ENCODE results near the gene ZNF605. TPM values are rescaled to one million over a fixed set of nuclear protein-coding genes. Genes with fewer than 3 reads are reported as not detected.

Gene ZNF605
- total and polyA plus RNA-seq, 9 of the 15 experiments (the other 6 are each of a cell fraction or from before 2014, with no cell fraction given): 0.45 to 1.1 (median 0.68) TPM

DNA sequence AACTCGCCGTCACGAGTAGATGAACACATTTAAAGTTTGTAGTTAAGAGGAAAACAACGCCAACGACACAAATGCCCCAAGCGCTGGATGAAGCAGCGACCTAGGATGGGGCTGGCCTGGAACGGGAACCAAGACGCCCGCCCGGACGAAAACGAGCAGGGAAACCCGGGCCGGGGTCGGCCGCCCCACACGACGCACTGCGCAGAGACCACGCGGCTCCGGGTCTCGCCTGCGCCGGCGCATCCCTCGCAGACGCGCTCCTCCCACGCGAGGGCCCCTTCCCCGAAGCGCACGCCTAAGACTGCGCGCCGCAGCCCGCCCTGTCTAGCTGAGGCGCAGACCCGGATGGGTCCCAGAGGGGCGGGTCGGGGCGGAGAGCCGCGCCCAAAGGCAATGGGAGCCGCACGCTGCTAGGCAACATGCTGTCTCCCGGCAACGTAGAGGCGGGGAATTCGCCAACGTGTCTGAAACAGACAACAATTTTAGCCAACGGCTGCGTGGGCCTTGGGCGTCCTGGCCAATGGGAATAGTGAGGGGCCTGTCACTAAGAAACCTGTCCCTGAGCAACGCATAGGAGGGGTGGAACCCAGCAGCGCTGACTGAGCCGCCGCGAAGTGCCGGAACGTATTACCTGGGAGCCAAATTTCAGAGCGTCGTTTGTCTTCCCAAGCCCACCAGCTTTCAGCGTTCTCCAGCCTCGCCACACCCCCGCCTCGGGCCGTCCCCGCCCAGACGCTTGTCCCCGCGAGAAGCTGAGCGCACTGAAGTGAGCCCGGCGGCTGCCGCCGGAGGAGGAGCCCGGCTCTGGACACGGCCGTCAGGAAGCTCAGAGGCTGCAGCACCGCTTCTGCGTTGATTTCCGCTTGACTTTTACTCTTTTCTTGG is 47.7 kb downstream of the ZNF605 start:
- ATAC-seq (peak; percentile 96), FAIRE-seq (no peak), DNase-seq (ENCODE audit: extremely low read depth in 1 of 4, low spot score in 3 of 4) (peak; percentile 38 to 65 (median 52))
- Histone ChIP-seq H3K36me3 (ENCODE audit: control insufficient read depth, insufficient read depth, low read length) (no peaks in the 10 kb centered on the region), H3K27ac (ENCODE audit: extremely low read depth, low read depth, low read length) (no peak overlapping the region), H3K9me3 (replicated peaks; ENCODE audit: control insufficient read depth, insufficient read depth, low read depth, low read length) (peaks cover 4% of the 10 kb centered on the region; the same call in 1 of the 2 replicates), H4K20me1 (replicated peaks; ENCODE audit: control insufficient read depth, insufficient read depth, low read length) (no peaks in the 10 kb centered on the region), H3K4me1 (replicated peaks in 1 of 2; ENCODE audit: control insufficient read depth in 2 of 2, insufficient read depth in 2 of 2, low read length in 2 of 2) (peaks cover 0 to 16% of the 10 kb centered on the region in 2 experiments; a peak in 2 of 5 replicates), H3K9me1 (ENCODE audit: control insufficient read depth, insufficient read depth, low read length) (no peaks in the 10 kb centered on the region), H3K79me2 (ENCODE audit: control insufficient read depth, insufficient read depth, low read length) (no peaks in the 10 kb centered on the region), H3K27me3 (ENCODE audit: control insufficient read depth in 2 of 2, insufficient read depth in 2 of 2, low read length in 2 of 2) (no peaks in the 10 kb centered on the region), H3K4me2 (ENCODE audit: insufficient read depth, low read length) (peak overlapping the region; percentile 41), H3K9ac (ENCODE audit: insufficient read depth in 1 of 2, low read depth in 2 of 2, low read length in 2 of 2) (no peak overlapping the region), H3K4me3 (peak overlapping the region; percentile 35), H2AFZ (ENCODE audit: low read depth, low read length) (peak overlapping the region; percentile 70; the same call in 1 of the 2 replicates)
- WGBS (ENCODE audit: insufficient coverage, low coverage, missing lambda C conversion rate): 25% methylated on average over 61 of the region's 85 CpGs
- ChIA-PET CTCF (ENCODE audit: low intra/inter-chr PET ratio) (no interaction called here), POLR2A (interaction anchor here (0.6 kb wide), 1 partner anchor 50 kb away, joined by 4 read pairs; no protein-coding TSS in a partner anchor)
- intact Hi-C loops (cut with micrococcal nuclease): no loop called here
- in situ Hi-C loops (cut with MboI): no loop called here
- no TSS peak for BruUV-seq (replicated peaks)
- no peak for TF ChIP-seq BRCA1 (IDR thresholded peaks at IDR 0.05)
- no peak for TF ChIP-seq BRCA1 (CRISPR knock-in tag; IDR thresholded peaks at IDR 0.05)
- 0 out of 2 replicates have a peak, but pooled peaks have one; percentile 40 for TF ChIP-seq POLR2G (IDR thresholded peaks at IDR 0.05; ENCODE audit: low read depth, low read length)
- TF ChIP-seq NRF1 (conservative IDR thresholded peaks at IDR 0.05 in 1 of 2, IDR thresholded peaks at IDR 0.05 in 1 of 2): peak; percentile 52 to 71
- TF ChIP-seq MIER1 (IDR thresholded peaks at IDR 0.05; ENCODE audit: low read depth): no peak
- no peak for TF ChIP-seq CBX1 (IDR thresholded peaks at IDR 0.05; ENCODE audit: low read depth)
- TF ChIP-seq FOS (IDR thresholded peaks at IDR 0.05; ENCODE audit: extremely low read depth, insufficient read length): peak; percentile 81
- TF ChIP-seq, protein P1, sequence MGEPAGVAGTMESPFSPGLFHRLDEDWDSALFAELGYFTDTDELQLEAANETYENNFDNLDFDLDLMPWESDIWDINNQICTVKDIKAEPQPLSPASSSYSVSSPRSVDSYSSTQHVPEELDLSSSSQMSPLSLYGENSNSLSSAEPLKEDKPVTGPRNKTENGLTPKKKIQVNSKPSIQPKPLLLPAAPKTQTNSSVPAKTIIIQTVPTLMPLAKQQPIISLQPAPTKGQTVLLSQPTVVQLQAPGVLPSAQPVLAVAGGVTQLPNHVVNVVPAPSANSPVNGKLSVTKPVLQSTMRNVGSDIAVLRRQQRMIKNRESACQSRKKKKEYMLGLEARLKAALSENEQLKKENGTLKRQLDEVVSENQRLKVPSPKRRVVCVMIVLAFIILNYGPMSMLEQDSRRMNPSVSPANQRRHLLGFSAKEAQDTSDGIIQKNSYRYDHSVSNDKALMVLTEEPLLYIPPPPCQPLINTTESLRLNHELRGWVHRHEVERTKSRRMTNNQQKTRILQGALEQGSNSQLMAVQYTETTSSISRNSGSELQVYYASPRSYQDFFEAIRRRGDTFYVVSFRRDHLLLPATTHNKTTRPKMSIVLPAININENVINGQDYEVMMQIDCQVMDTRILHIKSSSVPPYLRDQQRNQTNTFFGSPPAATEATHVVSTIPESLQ (CRISPR knock-in tag; IDR thresholded peaks at IDR 0.05): no peak
- no peak for TF ChIP-seq ZNF174 (CRISPR knock-in tag; IDR thresholded peaks at IDR 0.05)
- TF ChIP-seq CUX1 (CRISPR knock-in tag; IDR thresholded peaks at IDR 0.05): no peak
- TF ChIP-seq ZNF23 (CRISPR knock-in tag; IDR thresholded peaks at IDR 0.05): no peak
- TF ChIP-seq SAFB2 (IDR thresholded peaks at IDR 0.05; ENCODE audit: borderline replicate concordance, low read depth, low read length, severe bottlenecking): no peak
- TF ChIP-seq CC2D1A (IDR thresholded peaks at IDR 0.05): no peak
- TF ChIP-seq CHD2 (IDR thresholded peaks at IDR 0.05; ENCODE audit: low read depth, low read length): peak; percentile 25; the same call in 1 of the 2 replicates
- TF ChIP-seq RFX1 (IDR thresholded peaks at IDR 0.05): peak; percentile 94
